GM19193 (cell line): Measurements from ENCODE around the gene UBTF.
A peak's percentile ranks its signal among the peaks of the same experiment; 100 is the strongest.

ENCODE experiments used
- POLR2A ChIP-seq: IDR thresholded peaks from 4 replicates; pipeline ENCODE4 v1.6.1; 2011; ENCODE audit not compliant: insufficient read depth, insufficient read length; ENCODE audit errors: extremely low read depth

UBTF gene

DNA sequence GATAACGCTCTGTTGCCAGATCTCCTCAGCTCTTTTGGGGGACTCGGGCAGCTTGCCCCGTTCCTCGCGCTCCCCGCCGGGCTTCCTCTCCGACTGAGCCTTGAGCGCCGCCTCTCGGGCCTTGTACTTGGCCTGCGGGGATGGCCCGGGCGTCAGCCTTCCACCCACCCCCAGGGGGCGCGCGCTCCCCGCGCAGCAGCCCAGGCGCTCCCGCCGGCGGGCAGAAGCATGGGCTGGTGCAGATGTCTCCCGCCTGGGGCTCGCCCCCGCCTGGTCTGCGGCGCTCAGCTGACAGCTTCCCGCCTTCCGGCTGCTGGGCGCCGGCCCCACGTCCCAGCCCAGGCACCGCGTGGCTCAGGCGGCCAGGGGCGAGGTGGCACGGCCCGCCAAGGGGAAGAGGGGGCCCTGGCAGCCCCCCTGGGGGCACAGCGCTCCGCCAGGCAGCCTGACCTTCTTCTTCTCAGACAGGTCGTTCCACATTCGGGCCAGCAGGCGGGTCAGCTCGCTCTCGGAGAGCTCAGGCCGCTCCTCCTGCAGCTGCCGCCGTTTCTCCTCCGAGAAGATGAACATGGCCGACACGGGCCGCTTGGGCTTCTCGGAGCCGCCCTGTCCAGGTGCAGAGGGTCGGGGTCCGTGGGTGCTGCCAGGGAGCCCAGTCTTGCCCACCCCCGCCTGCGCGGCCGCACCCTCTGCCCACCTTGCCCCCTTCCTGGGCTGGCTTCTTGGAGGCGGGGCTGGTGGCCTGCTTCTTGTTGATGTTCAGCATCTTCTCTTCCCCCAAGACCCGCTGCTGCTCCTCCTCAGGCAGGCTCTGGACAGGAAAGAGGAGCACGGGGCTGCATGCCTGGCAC is 8.9 kb downstream of the UBTF start:
- no peak for TF ChIP-seq POLR2A

DNA sequence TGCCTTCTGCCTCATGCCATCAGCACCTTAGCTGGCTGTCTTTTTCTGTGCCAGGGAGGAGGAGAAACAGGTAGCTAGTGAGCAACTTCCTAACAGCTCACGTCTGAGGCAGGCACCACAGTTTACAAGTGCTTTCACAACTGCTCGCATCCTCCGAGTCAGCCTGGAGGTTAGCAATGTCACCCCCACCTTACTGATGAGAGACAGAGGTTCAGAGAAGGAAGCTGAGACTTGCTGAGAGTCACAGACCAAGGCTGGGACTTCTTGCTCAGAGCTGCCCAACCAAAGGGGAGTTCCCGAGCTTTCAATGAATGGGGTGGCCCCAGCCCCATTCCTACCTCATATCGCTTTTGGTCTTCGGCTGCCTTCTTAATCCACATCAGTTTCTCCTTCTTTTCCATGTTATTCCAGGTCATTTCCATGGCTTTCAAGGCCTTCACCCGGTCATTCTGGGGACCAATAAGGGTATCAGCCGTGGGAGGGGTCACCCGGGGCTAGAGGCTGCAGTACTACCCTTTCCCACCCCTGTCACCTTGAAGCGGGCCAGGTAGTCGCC is 9.6 kb downstream of the UBTF start:
- no peak for TF ChIP-seq POLR2A

DNA sequence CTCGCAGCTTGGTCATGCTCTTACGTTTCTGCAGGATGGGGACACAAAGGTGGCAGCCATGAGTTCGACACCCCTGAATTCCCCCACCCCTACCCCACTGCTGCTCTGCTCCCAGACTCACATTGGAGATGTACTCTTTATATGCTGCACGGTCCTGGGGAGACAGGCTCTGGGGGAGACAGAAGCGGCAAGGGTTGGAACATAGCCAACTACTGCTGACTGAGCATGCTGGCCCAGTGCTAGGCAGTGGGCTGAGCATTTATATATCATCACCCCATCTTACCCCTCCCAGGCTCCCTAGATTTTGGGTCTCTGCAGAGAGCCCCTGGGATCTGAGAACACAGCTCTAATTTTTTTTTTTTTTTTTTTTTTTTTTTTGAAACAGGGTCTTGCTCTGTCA is 11.7 kb downstream of the UBTF start:
- TF ChIP-seq POLR2A = no peak

DNA sequence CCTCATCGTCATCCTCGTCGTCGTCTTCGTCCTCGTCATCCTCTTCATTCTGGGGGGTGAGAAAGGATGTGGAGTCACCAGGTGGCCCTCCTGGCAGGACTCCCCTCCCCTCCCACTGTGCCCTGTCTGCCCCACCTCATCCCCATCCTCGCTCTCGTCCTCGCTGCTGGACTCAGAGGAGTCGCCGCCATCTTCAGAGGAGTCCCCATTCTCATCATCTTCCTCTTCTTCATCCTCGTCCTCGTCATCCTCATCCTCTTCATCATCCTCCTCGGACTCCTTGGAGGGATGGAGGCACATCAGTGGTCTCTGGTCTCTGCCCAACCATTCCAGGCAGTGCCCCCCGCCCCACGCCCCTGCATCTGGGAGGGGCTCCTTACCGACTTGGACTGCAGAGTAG is 12.2 kb downstream of the UBTF start:
- no peak for TF ChIP-seq POLR2A

DNA sequence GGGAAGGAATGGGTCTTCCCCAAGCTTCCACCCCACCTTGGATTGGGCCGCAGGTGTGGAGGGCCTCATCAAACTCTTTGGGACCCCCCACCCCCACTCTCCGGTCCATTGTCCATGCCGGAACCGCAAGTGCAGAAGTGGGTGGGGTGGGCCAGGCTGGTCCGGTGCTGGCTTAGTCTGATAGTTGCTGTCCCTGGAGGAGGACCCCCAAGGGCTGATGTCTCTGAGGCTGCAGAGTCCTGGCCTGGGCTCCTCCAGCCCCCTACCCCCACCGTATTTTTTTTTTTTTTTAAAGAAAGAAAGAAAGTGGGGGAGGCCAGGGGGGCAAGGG is 12.7 kb downstream of the UBTF start:
- TF ChIP-seq POLR2A = no peak

DNA sequence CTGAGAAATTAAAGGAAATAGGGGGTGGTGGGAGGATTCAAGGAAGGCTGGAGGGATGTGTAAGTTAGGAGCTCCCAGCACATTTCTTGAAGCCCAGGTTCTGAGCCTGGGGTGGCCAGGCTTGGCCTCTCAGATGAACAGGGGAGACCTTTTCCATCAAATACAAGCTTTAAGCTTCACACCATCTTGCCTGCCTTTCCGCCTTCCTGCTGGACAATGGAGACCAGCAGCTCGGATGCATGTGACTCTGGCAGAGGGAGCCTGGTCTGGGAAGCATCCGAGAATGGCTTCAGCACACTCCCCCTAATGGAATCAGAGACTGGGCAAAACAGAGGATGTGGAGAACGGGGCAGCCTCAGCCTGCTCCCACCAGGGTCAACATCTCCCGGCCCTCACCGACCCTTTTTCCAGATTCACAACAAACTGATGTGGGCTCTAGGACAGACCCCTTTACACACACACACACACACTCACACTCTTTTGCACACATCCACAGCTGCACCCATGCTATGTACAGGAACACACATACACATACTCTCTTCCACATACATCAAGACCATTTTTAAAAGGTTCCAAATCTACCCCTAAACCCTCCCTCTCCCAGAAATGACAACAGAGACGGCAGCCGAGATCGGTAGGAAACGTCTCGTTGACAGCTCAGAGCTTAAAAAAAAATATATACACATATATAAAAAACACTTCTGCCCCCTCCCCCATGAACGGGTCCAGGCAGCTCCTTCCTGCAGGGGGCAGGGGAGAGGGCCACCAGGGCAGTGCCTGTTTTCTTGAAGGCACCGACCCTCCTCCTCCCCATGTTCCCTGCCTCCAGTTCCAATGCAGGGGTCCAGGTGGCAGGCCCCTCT is 13.3 kb downstream of the UBTF start:
- TF ChIP-seq POLR2A = no peak

DNA sequence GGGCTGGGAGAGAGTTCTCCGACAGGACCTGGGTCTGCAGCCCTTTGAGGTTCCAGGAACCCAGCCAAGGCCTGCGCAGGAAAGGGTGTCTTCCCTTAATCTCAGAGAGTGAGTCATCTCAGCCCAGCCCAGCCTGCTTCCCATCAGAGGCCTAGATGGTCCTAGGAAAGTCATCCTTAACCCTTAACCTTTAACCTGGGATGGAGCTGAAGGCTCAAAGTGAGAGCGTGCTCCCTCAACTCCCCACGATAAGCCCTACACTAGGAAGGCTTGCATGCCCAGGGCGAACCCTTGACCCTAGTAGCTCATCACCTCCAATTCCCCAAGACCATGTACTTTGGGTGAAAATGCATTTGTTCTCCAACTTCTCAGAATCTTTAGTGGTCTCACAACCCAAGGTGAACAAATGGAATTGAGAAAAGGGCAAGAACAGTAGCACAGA is 15.0 kb downstream of the UBTF start:
- TF ChIP-seq POLR2A = no peak

DNA sequence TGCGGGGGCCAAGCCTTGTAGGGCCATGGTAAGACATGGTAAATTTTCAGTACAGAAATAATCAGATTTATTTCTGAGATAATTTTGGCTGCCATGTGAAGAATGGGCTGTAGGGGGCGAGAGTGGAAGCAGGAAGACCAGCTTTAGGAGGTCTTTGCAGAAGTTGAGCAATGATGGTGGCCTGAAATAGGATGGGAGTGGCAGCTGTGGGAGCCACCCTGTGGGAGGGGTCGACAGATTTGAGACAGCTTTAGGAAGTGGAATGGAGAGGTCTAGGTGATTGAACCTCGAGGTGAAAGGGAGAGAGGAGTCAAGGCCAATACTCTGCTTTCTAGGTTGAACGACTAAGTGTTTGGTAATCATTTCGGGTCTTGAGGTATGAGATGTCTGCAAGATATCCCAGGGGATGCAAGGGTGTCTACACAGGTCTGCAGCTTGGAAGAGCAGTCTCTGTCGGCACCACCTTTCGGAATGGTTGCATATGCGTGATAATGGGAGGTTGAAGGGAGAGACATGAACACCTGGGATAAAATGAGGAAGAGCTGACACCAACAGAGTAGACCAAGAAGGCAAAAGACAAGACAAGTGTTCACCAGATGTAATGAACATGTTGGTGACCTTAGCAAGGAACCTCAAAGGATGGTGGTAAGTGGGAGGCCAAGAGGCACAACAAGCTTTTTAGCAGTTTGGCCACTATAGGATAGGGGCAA is 15.6 kb downstream of the UBTF start:
- no peak for TF ChIP-seq POLR2A

DNA sequence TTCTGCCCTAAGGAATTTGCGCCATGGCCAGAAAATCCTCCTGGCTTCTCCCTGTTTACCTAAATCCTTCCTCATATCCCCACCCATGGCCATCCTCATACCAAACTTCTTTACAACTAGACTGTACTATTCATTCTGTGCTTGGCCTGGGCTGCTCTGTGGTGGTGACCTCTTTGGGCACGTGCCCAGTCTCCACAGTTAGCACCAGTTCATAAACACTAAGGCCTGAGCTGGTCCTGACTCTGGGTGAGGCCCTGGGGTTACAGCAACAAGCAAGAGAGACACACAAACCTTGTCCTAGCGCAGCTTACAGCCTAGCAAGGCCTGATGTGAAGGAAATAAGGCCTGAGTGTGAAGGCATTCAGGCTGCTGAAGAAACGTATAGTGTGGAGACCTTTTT is 16.7 kb downstream of the UBTF start:
- no peak for TF ChIP-seq POLR2A

DNA sequence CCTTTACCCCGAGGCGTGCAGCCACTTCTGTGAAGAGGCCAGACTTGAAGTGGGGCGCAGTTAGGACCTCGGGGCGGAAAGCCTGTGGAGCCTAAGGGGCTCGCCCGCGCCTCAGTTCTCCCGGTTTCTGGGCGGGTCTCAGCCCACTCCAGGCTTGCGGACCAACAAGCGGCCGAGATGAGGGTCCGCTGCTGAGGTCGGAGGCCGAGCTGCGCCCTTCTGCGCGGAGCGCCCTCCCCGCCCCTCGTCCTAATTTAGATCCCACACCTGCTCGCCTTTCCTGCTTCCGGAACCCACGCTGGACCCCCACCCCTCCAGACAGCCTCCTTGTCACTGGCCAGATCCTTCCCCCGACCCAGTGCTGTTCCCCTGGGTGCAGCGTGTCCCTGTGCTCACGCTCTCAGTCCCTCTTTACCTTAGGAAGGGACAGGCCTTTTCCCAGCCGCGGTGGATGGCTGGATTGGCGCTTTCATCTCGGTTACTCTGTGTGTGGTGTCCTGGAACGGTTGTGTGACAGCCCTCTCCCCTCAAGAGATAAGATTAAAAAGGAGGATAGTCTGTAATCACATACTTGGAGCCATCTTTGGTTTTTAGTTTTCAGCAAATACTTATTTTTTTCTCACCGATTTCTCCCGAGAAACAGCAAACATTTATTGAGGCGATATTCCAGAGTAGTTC is 18.9 kb downstream of the UBTF start:
- TF ChIP-seq POLR2A = peak; percentile 69

DNA sequence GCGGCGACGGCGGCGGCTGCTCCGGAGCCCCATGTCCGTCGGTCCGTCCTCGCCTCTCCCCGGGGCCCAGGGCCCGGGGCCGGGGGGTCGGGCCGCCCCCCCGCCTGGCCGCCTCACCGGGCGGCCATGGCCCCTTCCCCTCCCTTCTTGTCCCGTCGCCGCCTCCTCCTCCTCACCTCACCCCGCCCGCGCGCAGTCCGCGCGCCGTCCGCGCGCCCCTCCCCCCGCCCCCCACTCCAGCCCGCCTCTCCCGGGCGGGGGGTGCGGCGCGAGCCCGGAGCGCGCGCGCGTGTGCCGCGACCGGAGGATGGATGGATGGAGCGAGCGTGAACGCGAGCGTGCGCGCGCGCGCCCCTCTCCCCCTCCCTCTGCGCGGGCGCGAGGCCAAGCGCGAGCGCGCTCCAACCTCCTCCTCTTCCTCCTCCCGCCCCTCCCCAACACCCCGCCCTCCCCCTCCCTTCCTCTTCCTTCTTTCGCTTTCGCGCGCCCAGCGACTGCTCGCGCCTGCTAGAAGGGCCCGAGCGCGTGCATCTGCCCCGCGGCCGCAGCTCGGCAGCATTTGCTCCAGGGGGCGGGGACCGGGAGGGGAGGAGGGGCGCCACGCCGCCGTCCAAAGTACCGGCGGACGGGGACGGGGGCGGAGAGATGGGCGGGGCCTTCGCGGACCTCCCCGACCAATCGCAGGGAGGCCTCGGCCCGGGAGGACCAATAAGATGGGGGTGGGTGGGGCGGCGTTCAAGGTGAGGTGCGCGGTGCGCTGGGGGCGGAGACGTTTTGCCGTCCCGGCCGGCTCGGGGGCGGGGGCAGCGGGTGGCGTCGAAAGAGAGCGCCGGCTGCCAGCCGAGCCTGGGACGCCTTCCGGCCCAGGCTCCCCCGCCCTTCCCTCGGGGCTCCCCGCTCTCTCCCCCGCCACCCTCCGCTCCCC is 19.7 kb downstream of the UBTF start, which contains the start of gene ATXN7L3:
ATXN7L3 (minus strand) TSS at position 332 of the 925 bp plus-strand sequence. CDS start 1,814 bp downstream, outside the sequence.
- peak; percentile 55 for TF ChIP-seq POLR2A

DNA sequence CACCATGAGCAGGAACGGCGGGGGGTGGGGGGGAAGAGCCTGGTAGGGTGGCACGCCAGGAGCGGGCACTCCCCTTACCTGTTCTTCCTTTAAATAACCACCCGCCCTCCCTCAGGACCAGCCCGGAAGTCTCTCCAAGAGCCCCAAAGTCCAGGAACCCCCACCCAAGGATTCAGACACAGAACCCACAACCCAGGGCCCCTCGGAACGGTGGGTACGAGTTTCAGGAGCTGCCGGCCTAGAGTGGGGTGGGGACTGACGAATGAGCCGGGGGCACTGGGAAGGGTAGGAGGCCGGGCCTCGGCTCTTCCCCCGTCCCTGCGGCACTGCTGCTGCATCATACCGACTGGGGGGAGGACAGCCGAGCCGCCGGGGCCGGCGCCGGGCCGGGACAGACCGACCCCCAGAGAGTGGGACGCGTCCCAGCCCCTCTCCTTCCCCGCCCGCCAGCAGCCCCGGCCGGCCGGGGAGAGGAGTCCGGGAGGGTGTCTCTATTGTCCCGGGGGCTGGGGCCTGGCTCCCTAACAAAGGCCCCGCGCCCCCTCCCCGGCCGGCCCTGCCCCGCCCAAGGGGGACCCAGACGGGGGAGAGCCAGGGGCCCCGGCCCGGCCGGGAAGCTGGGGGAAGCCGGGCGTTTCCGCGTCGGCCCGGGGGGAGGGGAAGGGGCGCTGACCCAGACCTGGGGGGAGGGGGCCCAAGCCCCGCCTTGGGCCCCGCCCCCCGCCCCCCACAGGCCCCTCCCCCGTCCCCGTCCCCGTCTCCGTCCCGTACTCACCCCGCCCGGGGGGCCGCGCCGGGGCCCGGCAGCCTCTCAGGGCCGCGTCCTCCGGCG is 20.5 kb downstream of the UBTF start:
- TF ChIP-seq POLR2A = no peak

DNA sequence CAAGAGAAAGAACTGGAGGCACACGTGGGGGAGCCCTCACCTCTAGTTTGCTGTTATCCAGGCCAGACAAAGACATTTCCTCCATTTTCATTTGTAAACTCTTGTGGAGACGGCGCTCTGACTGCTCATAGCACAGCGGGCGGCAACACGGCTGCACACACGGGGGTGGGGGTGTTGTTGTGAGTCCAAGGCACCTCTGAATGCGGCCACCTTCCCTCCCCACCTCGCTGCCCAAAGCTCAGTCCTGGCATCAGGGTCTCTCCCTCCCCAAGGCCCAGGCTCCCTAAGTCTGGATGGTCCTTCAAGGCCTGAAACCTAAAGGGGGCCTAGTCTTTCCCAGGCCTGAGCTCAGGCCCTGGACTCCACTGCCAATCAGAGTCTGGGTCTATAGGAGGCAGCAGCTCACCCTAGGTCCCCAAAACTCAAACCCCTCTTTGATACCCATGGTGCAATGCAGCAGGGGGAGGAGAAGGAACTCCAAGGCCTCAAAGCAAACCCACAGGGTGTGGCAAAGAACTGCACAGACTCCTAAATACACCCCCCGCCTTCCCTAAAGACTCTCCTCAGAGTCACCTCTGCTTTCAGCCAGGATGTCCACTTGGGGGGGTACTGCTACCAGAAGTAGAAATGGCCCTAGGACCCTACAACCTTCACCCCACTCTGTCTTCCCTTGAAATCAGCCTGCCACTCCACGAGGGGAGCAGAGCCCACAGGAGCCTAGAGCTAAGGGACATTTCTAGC is 21.3 kb downstream of the UBTF start:
- no peak for TF ChIP-seq POLR2A
